Retinal pigment epithelial cell (primary cell): ENCODE data around the gene ZNF813.
"Not testable (repeated sequence)": the region's sequence is repeated elsewhere in the genome, so short reads cannot be mapped to it uniquely, and the experiment has no call there.

Source experiments
- DNase-seq: peaks from one replicate; pipeline ENCODE4 v3.0.0-alpha.2; 2010; ENCODE audit warnings: low read depth
- H3K4me3 ChIP-seq: 2 replicates; pipeline ENCODE4 v1.5.1; 2011; ENCODE audit warnings: mild to moderate bottlenecking, low read length, control low read depth, moderate library complexity
- TF ChIP-seq, protein P1 (sequence below): conservative IDR thresholded peaks from 2 replicates; pipeline ENCODE4 v1.5.1; 2011; ENCODE audit warnings: low read depth, low read length, control low read depth, inconsistent platforms

Gene ZNF813

DNA sequence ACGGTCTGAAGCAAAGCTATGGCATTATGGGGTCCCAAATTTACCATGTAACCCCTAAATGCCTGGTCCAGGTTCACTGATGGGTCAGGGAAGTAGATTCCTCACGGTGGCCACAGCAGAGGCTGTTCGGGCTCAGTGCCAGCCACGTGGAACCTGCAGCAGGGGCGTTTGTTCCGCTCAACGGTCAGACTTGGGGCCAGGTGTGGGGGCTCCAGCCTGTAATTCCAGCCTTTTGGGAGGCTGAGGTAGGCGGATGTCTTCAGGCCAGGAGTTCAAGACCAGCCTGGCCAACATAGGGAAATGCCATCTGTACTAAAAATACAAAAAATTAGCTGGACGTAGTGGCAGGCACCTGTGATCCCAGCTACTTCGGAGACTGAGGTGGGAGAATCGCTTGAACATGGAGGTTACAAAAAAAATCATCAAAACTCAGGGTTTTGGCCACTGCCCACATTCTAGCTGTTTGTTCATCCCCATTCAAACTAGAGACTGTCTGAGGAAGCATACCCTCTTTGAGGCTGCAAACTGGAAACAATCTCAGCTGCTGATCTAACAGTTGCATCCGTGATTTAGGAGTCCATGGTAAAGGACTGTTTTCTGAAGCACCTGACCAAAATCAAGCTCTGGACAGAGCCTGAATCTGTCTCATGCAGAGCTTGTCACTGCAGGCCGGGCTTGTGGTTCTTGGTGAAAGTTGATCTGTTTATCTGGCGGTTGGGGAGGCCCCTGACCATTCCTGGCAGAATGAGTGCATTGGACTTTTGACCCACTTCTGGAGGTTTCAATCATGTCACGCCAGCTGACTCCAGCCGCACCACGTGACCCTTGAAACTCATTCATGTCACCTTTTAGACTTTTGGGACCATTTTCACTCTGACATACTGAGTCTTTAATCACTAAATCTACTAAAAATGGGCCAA is 40.2 kb downstream of the ZNF813 start:
- DNase-seq = no peak
- H3K4me3 ChIP-seq = no peak overlapping the region
- TF ChIP-seq, protein P1, sequence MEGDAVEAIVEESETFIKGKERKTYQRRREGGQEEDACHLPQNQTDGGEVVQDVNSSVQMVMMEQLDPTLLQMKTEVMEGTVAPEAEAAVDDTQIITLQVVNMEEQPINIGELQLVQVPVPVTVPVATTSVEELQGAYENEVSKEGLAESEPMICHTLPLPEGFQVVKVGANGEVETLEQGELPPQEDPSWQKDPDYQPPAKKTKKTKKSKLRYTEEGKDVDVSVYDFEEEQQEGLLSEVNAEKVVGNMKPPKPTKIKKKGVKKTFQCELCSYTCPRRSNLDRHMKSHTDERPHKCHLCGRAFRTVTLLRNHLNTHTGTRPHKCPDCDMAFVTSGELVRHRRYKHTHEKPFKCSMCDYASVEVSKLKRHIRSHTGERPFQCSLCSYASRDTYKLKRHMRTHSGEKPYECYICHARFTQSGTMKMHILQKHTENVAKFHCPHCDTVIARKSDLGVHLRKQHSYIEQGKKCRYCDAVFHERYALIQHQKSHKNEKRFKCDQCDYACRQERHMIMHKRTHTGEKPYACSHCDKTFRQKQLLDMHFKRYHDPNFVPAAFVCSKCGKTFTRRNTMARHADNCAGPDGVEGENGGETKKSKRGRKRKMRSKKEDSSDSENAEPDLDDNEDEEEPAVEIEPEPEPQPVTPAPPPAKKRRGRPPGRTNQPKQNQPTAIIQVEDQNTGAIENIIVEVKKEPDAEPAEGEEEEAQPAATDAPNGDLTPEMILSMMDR = no peak

DNA sequence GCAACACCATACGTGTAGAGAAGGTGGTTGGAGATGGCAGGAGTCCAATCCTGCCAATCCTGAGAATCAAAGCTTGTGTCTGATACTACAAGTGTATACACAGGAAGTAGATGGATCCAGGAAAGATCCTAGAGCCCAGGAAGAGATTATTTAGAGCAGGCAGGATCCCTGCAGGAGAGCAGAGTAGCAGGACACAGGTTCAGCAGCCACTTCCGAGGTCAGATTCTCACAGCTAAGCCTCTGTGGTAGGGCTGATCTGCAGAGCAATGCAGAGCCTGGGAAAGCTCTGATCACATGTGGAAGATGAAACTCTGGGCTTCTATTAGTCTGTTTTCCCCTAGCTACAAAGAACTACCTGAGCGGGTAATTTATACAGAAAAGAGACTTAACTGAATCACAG is 41.9 kb downstream of the ZNF813 start:
- DNase-seq = no peak
- TF ChIP-seq, protein P1 = no peak
- H3K4me3 ChIP-seq = no peak overlapping the region

DNA sequence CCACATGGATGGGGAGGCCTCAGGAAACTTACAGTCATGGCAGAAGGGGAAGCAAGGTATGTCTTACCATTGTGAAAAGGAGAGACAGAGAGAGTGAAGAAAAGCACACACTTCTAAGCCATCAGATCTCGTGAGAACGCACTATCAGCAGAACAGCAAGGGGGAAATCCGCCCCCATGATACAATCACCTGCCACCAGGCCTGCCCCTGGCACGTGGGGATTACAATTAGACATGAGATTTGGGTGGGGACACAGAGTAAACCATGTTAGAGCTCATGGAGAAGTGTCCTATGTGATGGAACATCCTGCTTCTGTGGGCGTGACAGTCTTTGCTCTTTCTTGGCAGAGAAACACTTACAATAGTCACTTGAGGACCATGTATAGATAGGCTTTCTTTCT is 42.3 kb downstream of the ZNF813 start:
- TF ChIP-seq, protein P1 = no peak
- H3K4me3 ChIP-seq = no peak overlapping the region
- no peak for DNase-seq

DNA sequence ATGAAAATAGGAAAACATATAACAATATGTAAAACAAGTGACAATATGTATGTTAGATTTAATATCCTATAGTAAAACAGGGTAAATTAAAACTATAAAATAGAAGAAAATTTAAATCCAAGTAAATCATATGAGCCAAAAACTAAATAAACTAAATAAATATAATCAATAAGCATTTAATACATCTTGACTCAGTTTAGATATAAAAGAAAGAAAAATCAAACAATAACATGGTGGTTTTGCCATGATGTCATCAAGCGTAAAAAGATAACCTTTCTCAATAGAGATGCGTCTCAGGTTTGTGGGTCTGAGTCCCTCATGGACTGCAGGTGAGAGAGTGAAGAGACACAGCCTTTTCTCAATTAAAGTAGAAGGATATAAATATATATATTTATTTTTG is 43.8 kb downstream of the ZNF813 start:
- TF ChIP-seq, protein P1 = no peak
- H3K4me3 ChIP-seq = no peak overlapping the region
- no peak for DNase-seq

DNA sequence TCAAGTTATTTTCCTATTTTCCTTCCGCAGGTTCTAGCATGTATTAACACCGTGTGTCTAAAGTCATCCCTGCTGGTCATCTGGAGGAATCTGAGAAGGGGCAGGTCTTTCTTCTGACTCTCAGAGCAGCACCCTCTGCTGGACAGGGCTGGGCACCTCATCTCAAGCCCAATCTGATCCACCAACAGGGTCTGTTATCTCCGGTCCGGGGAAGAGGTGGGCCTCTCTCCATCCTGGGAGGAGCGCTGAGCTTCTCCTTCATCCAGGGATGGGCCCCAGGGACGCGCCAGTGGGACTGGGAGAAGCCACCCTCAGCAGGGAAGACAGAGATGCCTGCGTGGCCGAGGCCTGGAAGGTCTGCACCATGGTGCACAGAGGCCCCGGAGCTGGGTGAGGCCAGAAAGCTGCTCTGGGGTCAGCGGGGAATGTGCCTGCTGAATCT is 44.4 kb downstream of the ZNF813 start:
- TF ChIP-seq, protein P1 = peak; percentile 57
- no peak for DNase-seq
- no peak overlapping the region for H3K4me3 ChIP-seq

DNA sequence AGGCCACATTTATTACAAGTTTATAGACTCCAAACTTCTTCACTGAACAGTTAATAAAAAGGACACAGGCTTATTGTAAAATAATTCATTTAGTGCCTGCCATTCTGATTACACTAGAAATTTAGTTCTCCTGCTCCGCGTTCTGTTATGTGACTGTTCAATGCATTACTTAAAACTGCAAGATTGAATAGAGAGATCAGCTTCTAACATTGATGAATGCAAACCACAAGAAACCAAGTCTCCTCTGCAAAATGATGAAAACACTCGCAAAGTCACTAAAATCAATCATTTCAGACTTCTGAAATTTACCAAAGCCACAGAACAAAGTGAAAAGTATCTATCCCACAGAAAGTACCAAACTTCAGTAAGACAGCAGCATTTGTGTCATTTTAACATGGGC is 47.5 kb downstream of the ZNF813 start:
- H3K4me3 ChIP-seq, DNase-seq: not testable (repeated sequence)

DNA sequence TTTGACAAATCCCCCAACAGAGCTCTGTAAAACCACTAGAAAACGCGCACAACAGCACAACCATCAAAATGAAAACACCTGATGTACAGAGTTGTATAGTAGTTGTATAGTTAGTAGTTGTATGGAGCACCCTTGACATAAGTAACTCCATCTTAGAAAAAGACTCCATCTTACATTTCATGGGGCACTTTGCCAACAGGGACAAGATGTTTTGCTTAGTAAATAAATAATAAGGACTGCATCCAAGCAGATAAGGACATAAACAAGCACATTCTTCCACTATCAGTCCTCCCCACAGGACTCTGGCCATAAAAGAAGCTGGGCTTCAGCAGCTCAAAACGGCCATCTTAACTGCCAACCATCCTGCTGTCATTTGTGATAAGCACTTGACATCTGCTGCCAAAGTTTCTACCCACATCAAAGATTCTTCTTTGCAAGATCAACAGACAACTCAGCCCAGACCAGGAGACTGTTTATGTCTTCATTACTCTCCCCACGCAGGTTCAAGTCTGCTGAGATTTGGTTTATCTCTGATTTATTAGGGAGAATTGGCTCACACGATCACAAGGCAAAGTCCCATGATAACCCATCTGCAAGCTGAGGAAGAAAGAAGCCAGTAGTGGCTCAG is 49.7 kb downstream of the ZNF813 start:
- H3K4me3 ChIP-seq = no peak overlapping the region
- TF ChIP-seq, protein P1 = no peak
- DNase-seq = no peak
